HG02884 (cell line): ENCODE results near the gene PRDM16.

Experiments
- ATAC-seq: cut with Tn5 transposase; IDR thresholded peaks from one replicate; pipeline ENCODE4 v1.9.1; 2021; ENCODE audit warnings: mild to moderate bottlenecking, moderate library complexity; ENCODE audit not compliant: unreplicated experiment

Gene PRDM16

GRCh38 chr1:3327936-3328590 is 259.1 kb downstream of the PRDM16 start:
- ATAC-seq = no peak

GRCh38 chr1:3329640-3330281 is 260.8 kb downstream of the PRDM16 start:
- ATAC-seq = no peak

DNA sequence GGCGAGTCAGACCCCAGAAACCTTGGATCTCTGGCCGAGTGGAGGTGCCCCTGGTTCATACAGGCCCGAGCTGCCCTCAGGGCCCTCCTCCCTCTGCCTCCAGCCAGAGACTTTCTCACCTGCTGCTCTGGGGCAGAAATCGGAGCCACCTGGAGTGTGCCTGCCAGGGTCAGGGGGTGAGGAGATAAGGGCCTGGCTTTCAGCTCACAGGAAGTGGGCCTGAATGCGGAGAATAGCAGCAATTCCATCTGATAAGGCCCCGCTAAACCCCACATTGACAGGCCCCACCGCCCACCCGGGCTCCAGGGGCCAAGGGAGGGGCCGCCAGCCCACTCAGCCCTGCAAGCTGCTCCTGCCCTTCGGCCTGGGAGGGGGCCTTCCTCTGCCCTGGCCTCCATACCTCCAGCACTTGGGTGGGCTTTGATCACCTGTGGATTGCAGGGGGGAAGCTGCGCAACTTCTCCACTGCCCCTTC is 261.8 kb downstream of the PRDM16 start:
- no peak for ATAC-seq

- ATAC-seq = no peak
Observed at GRCh38 chr1:3331564-3331963, 262.6 kb downstream of the PRDM16 start.

DNA sequence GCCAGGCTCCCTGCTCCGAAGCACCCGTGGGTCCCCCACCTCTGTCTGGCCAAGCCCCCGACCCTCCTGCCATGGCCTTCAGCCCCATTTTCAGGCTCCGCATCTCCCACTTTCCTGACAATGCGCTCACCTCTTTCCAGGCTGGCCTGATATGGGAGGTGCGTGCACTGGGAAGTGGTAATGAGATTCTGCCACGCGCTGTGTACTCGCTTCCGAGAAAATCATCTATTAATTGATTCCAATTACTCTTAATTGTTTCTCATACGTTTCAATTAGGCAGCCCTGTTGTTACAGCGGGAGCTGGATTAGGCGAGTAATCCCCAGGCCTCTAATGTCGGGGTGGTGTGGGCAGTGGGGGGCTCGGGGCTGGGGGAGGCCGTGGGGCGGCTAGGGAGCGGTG is 263.0 kb downstream of the PRDM16 start:
- ATAC-seq = no peak

GRCh38 chr1:3332662-3333061 is 263.7 kb downstream of the PRDM16 start:
- no peak for ATAC-seq

GRCh38 chr1:3333903-3334302 is 264.9 kb downstream of the PRDM16 start:
- no peak for ATAC-seq

- no peak for ATAC-seq
Observed at GRCh38 chr1:3334366-3334765, 265.4 kb downstream of the PRDM16 start.

- ATAC-seq = no peak
Observed at GRCh38 chr1:3335754-3336640, 267.0 kb downstream of the PRDM16 start.

- ATAC-seq = no peak
Observed at GRCh38 chr1:3336641-3337630, 267.9 kb downstream of the PRDM16 start.

- no peak for ATAC-seq
Observed at GRCh38 chr1:3337798-3338724, 269.1 kb downstream of the PRDM16 start.

GRCh38 chr1:3338725-3339070 is 269.7 kb downstream of the PRDM16 start:
- ATAC-seq = no peak

- no peak for ATAC-seq
Observed at GRCh38 chr1:3339856-3340255, 270.9 kb downstream of the PRDM16 start.

DNA sequence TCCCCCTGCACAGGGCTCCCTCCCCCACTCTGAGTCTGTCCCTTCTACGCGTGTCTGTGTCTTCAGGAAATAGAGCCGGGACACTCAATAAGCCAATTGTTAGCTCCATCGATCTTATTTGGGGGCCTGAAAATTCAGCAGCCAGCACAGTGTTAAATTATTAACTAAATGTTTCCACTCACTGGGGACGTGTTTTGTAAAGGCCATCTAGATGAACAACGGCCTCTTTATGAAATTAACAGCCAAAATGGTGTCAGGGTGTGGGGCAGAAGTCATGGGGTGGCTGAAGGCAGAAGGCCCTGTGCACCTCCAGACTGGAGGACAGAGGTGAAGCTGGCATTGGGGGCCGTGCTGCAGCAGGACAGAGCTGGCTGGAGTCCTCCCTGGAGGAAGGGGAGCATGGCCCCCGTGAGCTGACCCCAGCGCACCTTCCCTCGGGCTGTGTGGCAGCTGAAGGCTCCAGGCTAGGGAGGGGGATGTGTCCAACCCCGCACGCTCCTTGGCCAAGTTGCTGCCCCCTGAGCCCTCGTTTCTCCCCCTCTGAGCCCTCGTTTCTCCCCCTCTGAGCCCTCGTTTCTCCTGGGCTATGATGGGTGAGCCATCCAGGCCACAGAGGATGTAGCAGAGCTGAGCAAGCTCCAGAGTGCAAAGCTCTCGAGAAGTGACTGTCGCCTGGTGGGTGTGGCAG is 271.7 kb downstream of the PRDM16 start:
- no peak for ATAC-seq

DNA sequence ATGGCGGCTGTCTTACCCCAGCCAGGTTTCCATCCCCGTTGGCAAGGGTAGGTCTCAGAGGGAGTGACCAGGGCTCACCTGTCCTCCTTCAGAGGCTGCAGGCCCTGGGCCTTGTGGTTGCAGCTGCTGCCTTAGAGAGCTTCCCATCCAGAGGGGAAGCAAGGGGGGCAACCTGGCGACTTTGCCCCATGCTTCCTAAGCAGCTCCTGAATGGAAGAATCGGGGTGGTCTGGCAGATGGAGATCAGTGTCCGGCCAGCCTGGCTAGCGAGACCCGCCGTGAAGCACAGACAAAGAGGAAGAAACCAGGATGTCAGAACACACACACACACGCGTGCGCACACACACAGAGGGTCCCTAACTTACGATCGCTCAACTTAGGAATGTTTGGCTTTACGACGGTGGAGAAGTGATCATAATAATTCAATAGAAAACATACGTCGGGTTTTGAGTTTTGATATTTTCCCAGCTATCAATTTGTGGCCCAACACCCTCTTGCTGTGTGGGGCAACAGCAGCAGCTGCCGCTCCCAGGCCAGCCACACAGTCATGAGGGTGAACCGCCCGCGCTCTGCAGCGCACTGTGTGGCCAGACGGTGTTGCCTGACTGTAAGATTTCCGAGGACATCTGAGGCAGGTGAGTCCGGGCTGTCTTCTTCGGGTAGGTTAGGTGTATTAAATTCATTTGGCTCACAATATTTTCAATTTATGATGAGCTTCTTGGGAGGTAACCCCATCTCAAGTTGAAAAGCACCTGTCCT is 272.4 kb downstream of the PRDM16 start:
- no peak for ATAC-seq

- ATAC-seq = no peak
Observed at GRCh38 chr1:3342960-3343359, 274.0 kb downstream of the PRDM16 start.

DNA sequence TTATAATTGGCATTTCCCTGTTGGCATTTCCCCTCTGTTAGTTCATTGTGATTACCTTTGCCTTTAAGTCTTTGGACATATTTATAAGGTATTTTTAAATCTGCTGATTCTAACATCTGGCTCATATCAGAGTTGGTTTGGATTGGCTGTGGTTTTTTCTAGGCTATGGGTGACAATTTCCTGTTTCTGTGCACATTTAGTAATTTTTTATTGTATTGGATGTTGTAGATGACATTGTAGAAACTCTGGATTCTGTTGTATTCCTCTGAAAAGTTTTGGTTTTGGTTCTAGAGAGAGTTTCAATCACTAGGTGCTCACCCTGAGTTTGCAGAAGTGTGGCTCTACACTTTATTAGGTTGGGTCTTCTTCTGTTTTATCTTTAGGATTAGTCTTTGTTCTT is 275.4 kb downstream of the PRDM16 start:
- no peak for ATAC-seq

DNA sequence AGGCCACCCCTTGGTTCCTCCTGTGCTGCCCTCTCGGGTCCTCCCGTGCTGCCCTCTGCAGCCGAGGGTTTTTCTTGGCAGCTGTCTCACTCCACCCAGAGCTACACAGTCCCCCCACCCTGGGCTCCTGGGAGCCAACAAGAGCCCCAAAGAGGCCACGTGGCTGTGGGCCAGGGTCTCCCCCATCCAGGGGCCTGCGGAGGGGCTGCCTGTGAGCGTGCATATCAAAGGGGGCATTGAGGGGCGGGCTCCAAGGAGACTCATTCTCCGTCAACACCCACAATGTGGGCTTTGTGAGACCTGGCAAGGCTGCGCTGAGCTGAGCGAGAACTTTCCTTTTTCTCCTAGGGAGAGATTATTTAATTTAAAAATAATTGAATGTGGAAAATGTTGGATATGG is 276.8 kb downstream of the PRDM16 start:
- ATAC-seq = no peak
